Keratinocyte (primary cell): Measurements from ENCODE around the gene IMPDH1. TPM values are rescaled to one million over a fixed set of nuclear protein-coding genes. Genes with fewer than 3 reads are reported as not detected.

ENCODE experiments used
- DNase-seq: peaks from one replicate; pipeline ENCODE4 v3.0.0-alpha.2; 2011; ENCODE audit warnings: low read depth, missing footprints, low spot score
- FAIRE-seq: peaks from 2 replicates; lab custom pipeline; 2011; peaks lifted over from hg19 to GRCh38; lab: Jason Lieb, UNC
- H2AFZ ChIP-seq: 2 replicates; pipeline ENCODE4 v1.6.0; 2012; ENCODE audit warnings: low read length, control low read depth, inconsistent platforms; ENCODE audit not compliant: control insufficient read depth
- H3K27ac ChIP-seq: 2 replicates; pipeline ENCODE4 v1.5.1; 2011; ENCODE audit warnings: low read length; ENCODE audit not compliant: control insufficient read depth, insufficient read depth
- H3K27me3 ChIP-seq: 3 replicates; pipeline ENCODE4 v1.6.0; 2011; ENCODE audit warnings: low read length; ENCODE audit not compliant: control insufficient read depth, insufficient read depth; ENCODE audit errors: extremely low read depth
- H3K36me3 ChIP-seq, 2 experiments: 2 replicates in 1 of 2; 3 replicates in 1 of 2; pipeline ENCODE4 v1.5.1; 2011; ENCODE audit warnings: low read length in 2 of 2, mild to moderate bottlenecking in 1 of 2; ENCODE audit not compliant: control insufficient read depth in 2 of 2, insufficient read depth in 2 of 2; ENCODE audit errors: extremely low read depth in 1 of 2
- H3K4me1 ChIP-seq: 3 replicates; pipeline ENCODE4 v1.5.1; 2011; ENCODE audit warnings: low read length; ENCODE audit not compliant: control insufficient read depth, insufficient read depth; ENCODE audit errors: extremely low read depth
- H3K4me2 ChIP-seq: 3 replicates; pipeline ENCODE4 v1.6.0; 2011; ENCODE audit warnings: low read depth, low read length; ENCODE audit not compliant: control insufficient read depth, insufficient read depth; ENCODE audit errors: extremely low read depth
- H3K4me3 ChIP-seq, 3 experiments: fragments of 200-600 bp in 1 of 3; sonication (generic) in 1 of 3; 2 replicates in 2 of 3; 3 replicates in 1 of 3; pipeline ENCODE4 v1.5.1; 2011 to 2016; ENCODE audit warnings: low read length in 3 of 3, mild to moderate bottlenecking in 3 of 3, control low read depth in 2 of 3, inconsistent platforms in 1 of 3, low read depth in 1 of 3, mixed read lengths in 1 of 3, mixed run types in 1 of 3, moderate library complexity in 1 of 3; ENCODE audit not compliant: control insufficient read depth in 2 of 3, insufficient read depth in 2 of 3; ENCODE audit errors: extremely low read depth in 1 of 3
- H3K79me2 ChIP-seq: 2 replicates; pipeline ENCODE4 v1.6.0; 2012; ENCODE audit warnings: low read length; ENCODE audit not compliant: control insufficient read depth, insufficient read depth
- H3K9ac ChIP-seq: 3 replicates; pipeline ENCODE4 v1.6.0; 2011; ENCODE audit warnings: low read length; ENCODE audit not compliant: control insufficient read depth, insufficient read depth; ENCODE audit errors: extremely low read depth
- H3K9me1 ChIP-seq: 3 replicates; pipeline ENCODE4 v1.6.0; 2011; ENCODE audit warnings: low read length; ENCODE audit not compliant: control insufficient read depth, insufficient read depth; ENCODE audit errors: extremely low read depth
- H3K9me3 ChIP-seq: 2 replicates; pipeline ENCODE4 v1.5.1; 2012; ENCODE audit warnings: low read depth, low read length; ENCODE audit not compliant: control insufficient read depth
- H4K20me1 ChIP-seq: 3 replicates; pipeline ENCODE4 v1.6.0; 2011; ENCODE audit warnings: low read length; ENCODE audit not compliant: control insufficient read depth, insufficient read depth; ENCODE audit errors: extremely low read depth
- CTCF ChIP-seq, 3 experiments: IDR thresholded peaks in 1 of 3; conservative IDR thresholded peaks in 1 of 3; optimal IDR thresholded peaks in 1 of 3; 2 replicates in 2 of 3; 3 replicates in 1 of 3; pipeline versions ENCODE3 to v1.5.1; 2011; ENCODE audit warnings: low read length in 3 of 3, mild to moderate bottlenecking in 3 of 3, moderate library complexity in 2 of 3, control low read depth in 1 of 3, inconsistent platforms in 1 of 3; ENCODE audit not compliant: insufficient read depth in 2 of 3; ENCODE audit errors: extremely low read depth in 1 of 3
- EZH2 ChIP-seq: IDR thresholded peaks from one replicate; pipeline ENCODE4 v1.6.1; 2012; ENCODE audit warnings: inconsistent platforms, mild to moderate bottlenecking, low read length, moderate library complexity
- dilution Hi-C: fragments of 300-500 bp; cut with MboI; formaldehyde crosslinking; loops from one replicate; pipeline ENCODE4 v1.7.0; 2020; ENCODE audit warnings: low sequenced_read_pairs; ENCODE audit not compliant: extremely low pct_ligation_motif_present
- polyA plus RNA-seq, 5 experiments: library from polyadenylated mRNA; depleted of rRNA in 3 of 5; stranded (reverse) in 3 of 5; stranded (forward) in 1 of 5; unstranded in 1 of 5; fragments of >200 nt; gene quantifications; 1 replicate in 1 of 5; 2 replicates in 3 of 5; 3 replicates in 1 of 5; pipeline versions ENCODE4 v1.2.1 to v1.2.3, GENCODE V29; 2011 to 2012; ENCODE audit warnings: missing spikeins in 2 of 5, low read depth in 1 of 5, low replicate concordance in 1 of 5

Gene IMPDH1
- polyA plus RNA-seq, 1 donor (not counting 4 experiments of a cell fraction or from before 2014, with no cell fraction given): 56.2 TPM

DNA sequence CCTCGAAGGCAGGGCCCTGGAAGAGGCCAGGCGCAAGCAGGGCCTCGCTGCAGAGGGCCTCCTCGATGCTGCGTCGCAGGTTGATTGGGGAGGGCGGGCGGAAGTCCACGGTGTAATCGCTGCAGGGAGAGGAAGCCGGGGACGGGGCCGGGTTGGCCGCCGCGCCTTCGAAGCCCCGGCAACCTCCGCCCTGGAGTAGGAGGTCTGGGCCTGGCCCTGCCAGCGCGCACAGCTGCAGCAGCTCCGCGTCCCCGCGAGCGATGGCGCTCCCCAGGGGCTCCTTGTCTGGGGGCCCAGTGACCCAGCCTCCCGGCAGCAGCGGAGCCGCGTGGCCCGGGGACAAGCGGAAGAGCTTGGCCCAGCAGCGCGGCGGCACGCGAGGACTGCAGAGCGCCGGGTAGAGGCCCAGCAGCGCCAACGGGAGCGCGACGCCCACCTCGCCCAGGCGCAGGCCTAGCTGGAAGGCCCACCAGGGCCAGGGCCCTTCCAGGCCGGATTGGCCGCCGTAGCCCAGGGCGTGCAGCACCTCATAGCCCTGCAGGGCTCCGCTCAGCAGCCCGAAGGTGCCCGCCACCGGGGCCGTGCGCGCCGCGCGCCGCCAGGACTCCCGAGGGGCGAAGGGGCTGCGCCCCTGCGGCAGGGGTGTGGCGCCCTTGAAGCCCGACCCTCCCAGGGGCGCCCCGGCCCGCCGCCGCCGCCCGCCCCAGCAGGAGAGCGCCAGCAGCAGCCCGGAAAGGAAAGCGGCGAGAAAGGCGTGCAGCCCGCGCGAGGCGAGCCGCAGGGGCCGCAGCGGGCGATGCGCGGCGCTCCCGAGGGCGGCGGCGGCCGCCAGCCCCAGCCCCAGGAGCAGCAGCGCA is 58.3 kb downstream of the IMPDH1 start:
- H3K4me3 ChIP-seq: no peak overlapping the region
- H3K4me1 ChIP-seq: peaks cover 4% of the 10 kb centered on the region
- H3K9me3 ChIP-seq: no peaks in the 10 kb centered on the region
- TF ChIP-seq CTCF (optimal IDR thresholded peaks at IDR 0.05 in 1 of 3, IDR thresholded peaks at IDR 0.05 in 1 of 3, conservative IDR thresholded peaks at IDR 0.05 in 1 of 3; ENCODE audit: extremely low read depth in 1 of 3, insufficient read depth in 2 of 3, low read length in 3 of 3) (no peak), EZH2 (no peak)
- H3K79me2 ChIP-seq: no peaks in the 10 kb centered on the region
- no peak overlapping the region for H2AFZ ChIP-seq
- H4K20me1 ChIP-seq: no peaks in the 10 kb centered on the region
- H3K27me3 ChIP-seq: peaks cover 39% of the 10 kb centered on the region
- H3K9ac ChIP-seq: no peak overlapping the region
- FAIRE-seq (no peak), DNase-seq (no peak)
- dilution Hi-C loops: no loop called here
- no peak overlapping the region for H3K27ac ChIP-seq
- no peaks in the 10 kb centered on the region for H3K36me3 ChIP-seq
- H3K9me1 ChIP-seq: no peaks in the 10 kb centered on the region
- no peak overlapping the region for H3K4me2 ChIP-seq

GRCh38 chr7:128350708-128351295 is 59.0 kb downstream of the IMPDH1 start:
- Histone ChIP-seq H3K4me1 (peaks cover 4% of the 10 kb centered on the region), H2AFZ (no peak overlapping the region), H3K4me2 (no peak overlapping the region), H3K9ac (no peak overlapping the region), H3K79me2 (no peaks in the 10 kb centered on the region), H3K9me1 (no peaks in the 10 kb centered on the region), H4K20me1 (no peaks in the 10 kb centered on the region), H3K9me3 (no peaks in the 10 kb centered on the region), H3K27me3 (peaks cover 39% of the 10 kb centered on the region), H3K4me3 (no peak overlapping the region), H3K36me3 (no peaks in the 10 kb centered on the region), H3K27ac (no peak overlapping the region)
- FAIRE-seq (no peak), DNase-seq (no peak)
- dilution Hi-C loops: no loop called here
- TF ChIP-seq CTCF (optimal IDR thresholded peaks at IDR 0.05 in 1 of 3, IDR thresholded peaks at IDR 0.05 in 1 of 3, conservative IDR thresholded peaks at IDR 0.05 in 1 of 3; ENCODE audit: extremely low read depth in 1 of 3, insufficient read depth in 2 of 3, low read length in 3 of 3): no peak
- no peak for TF ChIP-seq EZH2
